ENCODE measurements around the gene TANK.

DNA sequence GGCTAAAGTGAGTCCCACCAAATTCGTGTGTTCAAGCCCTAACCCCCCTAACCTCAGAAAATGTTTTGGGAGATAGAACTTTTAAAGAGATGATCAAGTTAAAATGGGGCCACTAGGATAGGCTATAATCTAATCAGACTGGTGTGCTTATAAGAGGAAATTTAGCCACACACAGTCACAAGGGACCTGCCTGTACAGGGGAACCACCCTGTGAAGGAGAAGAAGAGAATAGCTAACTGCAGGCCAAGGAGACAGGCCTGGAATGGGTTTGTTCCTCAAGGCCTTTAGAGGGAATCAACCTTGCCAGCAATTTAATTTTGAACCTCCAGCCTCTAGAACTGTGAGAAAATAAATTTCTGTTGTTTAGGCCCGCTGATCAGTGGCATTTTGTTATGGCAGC lies 36.0 kb upstream of the TANK start:
- TF ChIP-seq CTCF (IDR thresholded peaks at IDR 0.05; ENCODE audit: low read depth, low read length, poor library complexity, severe bottlenecking) (no peak), EZH2phosphoT487 (IDR thresholded peaks at IDR 0.05; ENCODE audit: borderline replicate concordance, low read length) (no peak)

All from DOHH2 (cell line).